ENCODE measurements around the gene ARHGAP24. TPM values are rescaled to one million over a fixed set of nuclear protein-coding genes. Genes with fewer than 3 reads are reported as not detected.
"Not testable (repeated sequence)": the region's sequence is repeated elsewhere in the genome, so short reads cannot be mapped to it uniquely, and the experiment has no call there.

ARHGAP24 gene
- total RNA-seq, 2 experiments from 2014 or later, result 0.30 to 0.53 TPM

- CTCF ChIA-PET, result no interaction called here
These were observed 426.6 kb downstream of the ARHGAP24 start for GRCh38 chr4:85901500-85901899.

GRCh38 chr4:85902647-85903046 is 427.7 kb downstream of the ARHGAP24 start:
- H3K36me3 Mint-ChIP-seq (ENCODE audit: low read depth); H3K4me1 Mint-ChIP-seq (ENCODE audit: low read depth); intact Hi-C loops (cut with DNase I, micrococcal nuclease); H3K9me3 ChIP-seq (ENCODE audit: control insufficient read depth in 1 of 2, insufficient read depth in 1 of 2, low read length in 2 of 2); CTCF ChIA-PET; H3K9me3 Mint-ChIP-seq; POLR2A ChIA-PET; H3K27ac Mint-ChIP-seq; H3K27me3 Mint-ChIP-seq; H3K4me1 ChIP-seq (ENCODE audit: insufficient read depth, low read length); DNase-seq; H3K4me3 Mint-ChIP-seq; H3K27me3 ChIP-seq (ENCODE audit: control insufficient read depth in 1 of 2, insufficient read depth in 2 of 2, low read length in 2 of 2); H3K36me3 ChIP-seq (ENCODE audit: insufficient read depth, low read length); H3K4me3 ChIP-seq (ENCODE audit: low read length); ATAC-seq (ENCODE audit: poor library complexity); H3K27ac ChIP-seq (ENCODE audit: low read depth in 1 of 2, low read length in 2 of 2): not testable (repeated sequence)

More at GRCh38 chr4:85901500-85901899, 426.6 kb downstream of the ARHGAP24 start:
- Histone ChIP-seq H3K9me3 (ENCODE audit: control insufficient read depth in 1 of 2, insufficient read depth in 1 of 2, low read length in 2 of 2) (peaks cover 0 to 3% of the 10 kb centered on the region in 2 experiments), H3K4me3 (ENCODE audit: low read length) (no peak overlapping the region), H3K27me3 (ENCODE audit: control insufficient read depth in 1 of 2, insufficient read depth in 2 of 2, low read length in 2 of 2) (no peaks in the 10 kb centered on the region), H3K4me1 (ENCODE audit: insufficient read depth, low read length) (no peaks in the 10 kb centered on the region), H3K27ac (ENCODE audit: low read depth in 1 of 2, low read length in 2 of 2) (no peak overlapping the region), H3K36me3 (ENCODE audit: insufficient read depth, low read length) (no peaks in the 10 kb centered on the region)
- TF ChIP-seq CTCF (IDR thresholded peaks at IDR 0.05), result no peak
- Mint-ChIP-seq H3K27ac (no peak overlapping the region), H3K4me3 (no peak overlapping the region), H3K36me3 (ENCODE audit: low read depth) (no peaks in the 10 kb centered on the region), H3K4me1 (ENCODE audit: low read depth) (no peaks in the 10 kb centered on the region), H3K27me3 (no peaks in the 10 kb centered on the region), H3K9me3 (no peaks in the 10 kb centered on the region)
- intact Hi-C loops (cut with DNase I, micrococcal nuclease), result no loop called here
- no peak for ATAC-seq (ENCODE audit: poor library complexity)
- no peak for DNase-seq
- POLR2A ChIA-PET, result no interaction called here

GRCh38 chr4:85905761-85906160 is 430.8 kb downstream of the ARHGAP24 start:
- Mint-ChIP-seq H3K36me3 (ENCODE audit: low read depth) (no peaks in the 10 kb centered on the region), H3K27me3 (no peaks in the 10 kb centered on the region), H3K4me1 (ENCODE audit: low read depth) (no peaks in the 10 kb centered on the region), H3K4me3 (no peak overlapping the region), H3K9me3 (no peaks in the 10 kb centered on the region), H3K27ac (no peak overlapping the region)
- Histone ChIP-seq H3K27me3 (ENCODE audit: control insufficient read depth in 1 of 2, insufficient read depth in 2 of 2, low read length in 2 of 2) (no peaks in the 10 kb centered on the region), H3K27ac (ENCODE audit: low read depth in 1 of 2, low read length in 2 of 2) (no peak overlapping the region), H3K36me3 (ENCODE audit: insufficient read depth, low read length) (no peaks in the 10 kb centered on the region), H3K4me3 (ENCODE audit: low read length) (no peak overlapping the region), H3K9me3 (ENCODE audit: control insufficient read depth in 1 of 2, insufficient read depth in 1 of 2, low read length in 2 of 2) (peaks cover 0 to 11% of the 10 kb centered on the region in 2 experiments), H3K4me1 (ENCODE audit: insufficient read depth, low read length) (no peaks in the 10 kb centered on the region)
- POLR2A ChIA-PET, result no interaction called here
- intact Hi-C loops (cut with DNase I, micrococcal nuclease), result no loop called here
- no peak for DNase-seq
- CTCF ChIA-PET, result no interaction called here
- ATAC-seq (ENCODE audit: poor library complexity), result no peak
- no peak for TF ChIP-seq CTCF (IDR thresholded peaks at IDR 0.05)

GRCh38 chr4:85907001-85907400 is 432.1 kb downstream of the ARHGAP24 start:
- no peak overlapping the region for H3K27ac Mint-ChIP-seq
- H3K4me3 Mint-ChIP-seq, result no peak overlapping the region
- H3K9me3 Mint-ChIP-seq, result no peaks in the 10 kb centered on the region
- no peak overlapping the region for H3K4me3 ChIP-seq (ENCODE audit: low read length)
- peaks cover 0 to 18% of the 10 kb centered on the region in 2 experiments for H3K9me3 ChIP-seq (ENCODE audit: control insufficient read depth in 1 of 2, insufficient read depth in 1 of 2, low read length in 2 of 2)
- H3K36me3 Mint-ChIP-seq (ENCODE audit: low read depth), result no peaks in the 10 kb centered on the region
- no peak for TF ChIP-seq CTCF (IDR thresholded peaks at IDR 0.05)
- H3K4me1 Mint-ChIP-seq (ENCODE audit: low read depth), result no peaks in the 10 kb centered on the region
- ChIA-PET POLR2A (no interaction called here), CTCF (no interaction called here)
- DNase-seq, result no peak
- no peaks in the 10 kb centered on the region for H3K27me3 ChIP-seq (ENCODE audit: control insufficient read depth in 1 of 2, insufficient read depth in 2 of 2, low read length in 2 of 2)
- H3K36me3 ChIP-seq (ENCODE audit: insufficient read depth, low read length), result no peaks in the 10 kb centered on the region
- no peak overlapping the region for H3K27ac ChIP-seq (ENCODE audit: low read depth in 1 of 2, low read length in 2 of 2)
- no peaks in the 10 kb centered on the region for H3K27me3 Mint-ChIP-seq
- no peaks in the 10 kb centered on the region for H3K4me1 ChIP-seq (ENCODE audit: insufficient read depth, low read length)
- ATAC-seq (ENCODE audit: poor library complexity), result no peak
- intact Hi-C loops (cut with DNase I, micrococcal nuclease), result no loop called here

All from CD4-positive, alpha-beta T cell (primary cell).